Heart left ventricle (tissue), 16 donors: ENCODE data around the gene KCNS3. TPM values are rescaled to one million over a fixed set of nuclear protein-coding genes. Genes with fewer than 3 reads are reported as not detected.

Experiments used
- ATAC-seq, 4 donors: fragments of 200-7000 bp; cut with Tn5 transposase; one replicate each; pipeline ENCODE4 v1.9.1; 2020 to 2022; ENCODE audit warnings: moderate library complexity in 4 of 4, mild to moderate bottlenecking in 3 of 4, moderate number of reproducible peaks in 1 of 4
- DNase-seq, 5 donors: peaks; one replicate each; pipeline ENCODE4 v3.0.0-alpha.2; 2020
- H3K27ac ChIP-seq, 12 donors: fragments of 200-600 bp; sonication (generic) in 4 of 12; one replicate each; pipeline versions ENCODE4 v1.5.0 to v1.8.0; 2016 to 2022; ENCODE audit warnings: mild to moderate bottlenecking in 2 of 12
- H3K27me3 ChIP-seq, 9 donors: fragments of 200-600 bp; sonication (generic) in 2 of 9; one replicate each; pipeline versions ENCODE4 v1.5.1 to v1.8.0; 2016 to 2022; ENCODE audit warnings: mild to moderate bottlenecking in 3 of 9
- H3K36me3 ChIP-seq, 9 donors: fragments of 200-600 bp; sonication (generic) in 2 of 9; one replicate each; pipeline versions ENCODE4 v1.5.0 to v1.8.0; 2018 to 2022; ENCODE audit warnings: mild to moderate bottlenecking in 2 of 9
- H3K4me1 ChIP-seq, 12 donors: fragments of 200-600 bp; sonication (generic) in 4 of 12; one replicate each; pipeline versions ENCODE4 v1.5.0 to v1.8.0; 2016 to 2022; ENCODE audit warnings: mild to moderate bottlenecking in 3 of 12
- H3K4me3 ChIP-seq, 12 donors: fragments of 200-600 bp; sonication (generic) in 4 of 12; one replicate each; pipeline versions ENCODE4 v1.5.0 to v1.8.0; 2017 to 2022; ENCODE audit warnings: mild to moderate bottlenecking in 9 of 12, moderate library complexity in 4 of 12
- H3K9me3 ChIP-seq, 12 donors: fragments of 200-600 bp; sonication (generic) in 4 of 12; one replicate each; pipeline versions ENCODE4 v1.5.0 to v1.8.0; 2016 to 2022; ENCODE audit warnings: mild to moderate bottlenecking in 1 of 12
- CTCF ChIP-seq, 12 donors: fragments of 200-600 bp; sonication (generic) in 4 of 12; IDR thresholded peaks; one replicate each; pipeline versions ENCODE4 v1.5.0 to v1.8.0; 2018 to 2022; ENCODE audit warnings: antibody characterized with exemption in 12 of 12, mild to moderate bottlenecking in 5 of 12
- POLR2A ChIP-seq, 2 donors: fragments of 450-650 bp; IDR thresholded peaks; one replicate each; pipeline ENCODE4 v1.6.1; 2017; ENCODE audit warnings: antibody characterized with exemption in 2 of 2, mild to moderate bottlenecking in 2 of 2, moderate library complexity in 2 of 2
- WGBS, 4 donors: extraction: QIAGEN DNeasy Blood & Tissue Kit in 2 of 4; methylation state at CpG; one replicate each; pipeline versions ENCODE4 v1.1.5 to v1.1.7; 2013 to 2018; 5-methylcytosine and 5-hydroxymethylcytosine counted together
- intact Hi-C, 10 donors: fragments of 100-400 bp; cut with DNase I; formaldehyde crosslinking; loops; one replicate each; pipeline versions ENCODE4 v1.11.1 to v1.14.2; 2022
- polyA plus RNA-seq, 2 donors: library from polyadenylated mRNA; stranded (reverse); fragments of 200-250 nt; gene quantifications; one replicate each; pipeline ENCODE4 v1.2.3, GENCODE V29; 2013
- total RNA-seq, 9 donors: library from RNA; depleted of rRNA in 2 of 9; stranded (reverse); fragments of >200 nt in 2 of 9; fragmentation: NEBNext Ultra II Directional in 3 of 9; extraction: Animal tissue kit (Norgen Biotek cat#: 25700) in 3 of 9; gene quantifications; one replicate each; pipeline versions ENCODE4 v1.1.0 to v1.2.4, GENCODE V29; 2016 to 2023
- donor health status: ischemic (EF 13 %, LVEDD 7.1; RV severe dilation, severe dysfunction).
- donor health status: healthy with polysubstance abuse.
- donor health status: DM: no; HTN: yes; CAD: no.
- donor health status: DM: no; HTN: no; CAD: no.
- donor health status: ischemic (EF 25% LVEDD 6.9; RV normal size, moderate dysfunction).
- donor health status: ischemic (EF 25% LVEDD 5.7; RV mildly dilated, moderate dysfunction).
- donor health status: healthy.
- donor health status: DM: yes; HTN: yes; CAD: no.
- donor health status: ischemic (EF 35%, LVEDD 5.7; RV mildly dilated, moderate dysfunction).
- donor health status: nonischemic (EF 11% LVEDD 7.7; RV severe dilation, severe dysfunction).
- donor health status: DM: yes; HTN: yes; CAD: no.
- donor health status: PGD.
- donor health status: ischemic (EF 29% LVEDD 5.4; RV normal size, mild dysfunction).
- donor health status: nonischemic (EF 23%, LVEDD 6.1; RV moderate dilation, normal function).

KCNS3 gene
- total and polyA plus RNA-seq, 11 donors: 1.0 to 9.9 (median 2.5) TPM

GRCh38 chr2:17935242-17935885 lies 56.9 kb downstream of the KCNS3 start:
- Histone ChIP-seq H3K4me1 (peaks cover 0 to 12% (median 0%) of the 10 kb centered on the region in 12 donors), H3K27me3 (no peaks in the 10 kb centered on the region), H3K4me3 (no peak overlapping the region), H3K27ac (no peak overlapping the region), H3K9me3 (peaks cover 0 to 15% (median 0%) of the 10 kb centered on the region in 12 donors), H3K36me3 (peaks cover 0 to 16% (median 0%) of the 10 kb centered on the region in 9 donors)
- WGBS, 4 donors: 60 to 68% (median 64%) methylated on average over 6 of the region's 6 CpGs
- DNase-seq (no peak), ATAC-seq (no peak)
- intact Hi-C loops: no loop called here
- no peak for TF ChIP-seq POLR2A (IDR thresholded peaks at IDR 0.05)
- TF ChIP-seq CTCF (IDR thresholded peaks at IDR 0.05): no peak

GRCh38 chr2:17936599-17936998 lies 58.1 kb downstream of the KCNS3 start:
- no peak for TF ChIP-seq CTCF (IDR thresholded peaks at IDR 0.05)
- Histone ChIP-seq H3K27ac (no peak overlapping the region), H3K9me3 (peaks cover 0 to 15% (median 0%) of the 10 kb centered on the region in 12 donors), H3K36me3 (peaks cover 0 to 11% (median 0%) of the 10 kb centered on the region in 9 donors), H3K4me1 (peaks cover 0 to 12% (median 0%) of the 10 kb centered on the region in 12 donors), H3K4me3 (no peak overlapping the region), H3K27me3 (no peaks in the 10 kb centered on the region)
- no peak for DNase-seq
- ATAC-seq: no peak
- intact Hi-C loops: no loop called here
- 77 to 89% (median 85%) methylated on average over 1 of the region's 1 CpG for WGBS, 4 donors

GRCh38 chr2:17940091-17940630 lies 61.7 kb downstream of the KCNS3 start:
- no peaks in the 10 kb centered on the region for H3K27me3 ChIP-seq
- 49 to 65% (median 65%) methylated on average over 2 of the region's 2 CpGs for WGBS, 4 donors
- DNase-seq (no peak), ATAC-seq (no peak)
- TF ChIP-seq POLR2A (IDR thresholded peaks at IDR 0.05) (no peak), CTCF (IDR thresholded peaks at IDR 0.05) (no peak)
- peaks cover 0 to 2% (median 0%) of the 10 kb centered on the region in 12 donors for H3K4me1 ChIP-seq
- intact Hi-C loops: no loop called here
- H3K36me3 ChIP-seq: no peaks in the 10 kb centered on the region
- peaks cover 0 to 15% (median 0%) of the 10 kb centered on the region in 12 donors for H3K9me3 ChIP-seq
- H3K27ac ChIP-seq: no peak overlapping the region
- no peak overlapping the region for H3K4me3 ChIP-seq

- WGBS, 4 donors: 63 to 84% (median 77%) methylated on average over 4 of the region's 4 CpGs
- Histone ChIP-seq H3K27ac (no peak overlapping the region), H3K9me3 (peaks cover 0 to 12% (median 0%) of the 10 kb centered on the region in 12 donors), H3K4me1 (no peaks in the 10 kb centered on the region), H3K36me3 (no peaks in the 10 kb centered on the region), H3K4me3 (no peak overlapping the region), H3K27me3 (no peaks in the 10 kb centered on the region)
- DNase-seq (no peak), ATAC-seq (no peak)
- TF ChIP-seq POLR2A (IDR thresholded peaks at IDR 0.05): no peak
- TF ChIP-seq CTCF (IDR thresholded peaks at IDR 0.05): no peak
- intact Hi-C loops: no loop called here
These were observed 65.0 kb downstream of the KCNS3 start for GRCh38 chr2:17943444-17943843.
